ENCODE data around the gene UTS2R.

- TF ChIP-seq CTCF (IDR thresholded peaks at IDR 0.05) (peak in 2 of 7 experiments; percentile 2 to 43), POLR2A (IDR thresholded peaks at IDR 0.05) (peak in 2 of 3 donors; percentile 30 to 44)
These were observed 46.7 kb downstream of the UTS2R start, which contains the start of the genes HEXD and OGFOD3 for GRCh38 chr17:82418001-82418986.

All from body of pancreas (tissue), 4 donors.